Activated CD4-positive, alpha-beta T cell treated with anti-CD3 and anti-CD28 coated beads, Interleukin-10, Interleukin-2, amounts not matched to agents 100 ng/mL and 50 ng/mL, durations not matched to agents 16 hours and 8 hours (primary cell): ENCODE results near the gene FGF8.
A peak's percentile ranks its signal among the peaks of the same experiment; 100 is the strongest.
"Not testable (repeated sequence)": the region's sequence is repeated elsewhere in the genome, so short reads cannot be mapped to it uniquely, and the experiment has no call there.

ENCODE experiments used
- DNase-seq: peaks from one replicate; pipeline ENCODE4 v3.0.0-alpha.2; 2020

FGF8 gene, protein sequence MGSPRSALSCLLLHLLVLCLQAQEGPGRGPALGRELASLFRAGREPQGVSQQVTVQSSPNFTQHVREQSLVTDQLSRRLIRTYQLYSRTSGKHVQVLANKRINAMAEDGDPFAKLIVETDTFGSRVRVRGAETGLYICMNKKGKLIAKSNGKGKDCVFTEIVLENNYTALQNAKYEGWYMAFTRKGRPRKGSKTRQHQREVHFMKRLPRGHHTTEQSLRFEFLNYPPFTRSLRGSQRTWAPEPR

DNA sequence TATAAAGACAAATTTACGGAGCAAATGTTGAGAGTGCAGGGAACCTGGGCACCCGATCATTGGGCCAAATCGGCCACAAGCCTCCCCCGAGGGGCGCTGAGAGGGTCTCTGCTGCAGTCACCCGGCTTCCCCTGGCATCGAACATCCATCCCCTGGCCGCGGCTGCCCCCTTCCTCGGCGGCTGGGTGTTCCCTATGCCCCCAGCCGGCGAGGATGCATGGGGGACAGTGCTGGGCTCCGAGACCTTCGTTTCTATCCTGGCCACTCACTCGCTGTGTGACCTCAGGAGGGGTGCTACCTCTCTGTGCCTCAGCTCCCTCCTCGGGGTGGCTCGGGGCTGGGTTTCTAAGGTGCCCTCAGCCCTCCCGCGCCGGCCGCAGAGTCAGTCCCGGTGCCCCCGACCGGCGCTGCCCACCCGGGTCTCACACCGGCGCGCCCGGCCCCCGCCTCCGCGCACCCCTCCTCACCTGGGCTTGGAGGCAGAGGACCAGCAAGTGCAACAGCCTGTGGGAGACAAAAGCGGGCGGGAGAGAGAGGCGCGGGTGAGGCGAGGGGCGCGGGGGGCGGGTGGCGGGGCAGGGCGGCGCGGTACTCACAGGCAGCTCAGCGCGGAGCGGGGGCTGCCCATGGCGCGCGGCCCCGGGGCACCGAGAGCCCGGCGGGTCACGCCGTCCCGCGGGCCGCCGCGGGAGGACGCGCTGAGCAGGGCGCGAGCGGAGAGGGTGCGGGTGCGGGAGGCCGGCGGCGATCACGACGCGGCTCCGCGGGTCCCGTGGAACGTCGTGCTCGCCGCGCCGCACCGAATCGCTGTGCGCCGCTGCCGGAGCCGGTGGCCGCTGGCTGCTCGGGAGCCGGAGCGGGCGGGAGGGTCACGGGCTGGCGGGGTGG is at the start of gene FGF8:
Gene FGF8, minus strand, starts transcription at position 842 of the 888 bp plus-strand sequence. Its CDS starts 214 bp downstream, at position 628.
- no peak for DNase-seq

DNA sequence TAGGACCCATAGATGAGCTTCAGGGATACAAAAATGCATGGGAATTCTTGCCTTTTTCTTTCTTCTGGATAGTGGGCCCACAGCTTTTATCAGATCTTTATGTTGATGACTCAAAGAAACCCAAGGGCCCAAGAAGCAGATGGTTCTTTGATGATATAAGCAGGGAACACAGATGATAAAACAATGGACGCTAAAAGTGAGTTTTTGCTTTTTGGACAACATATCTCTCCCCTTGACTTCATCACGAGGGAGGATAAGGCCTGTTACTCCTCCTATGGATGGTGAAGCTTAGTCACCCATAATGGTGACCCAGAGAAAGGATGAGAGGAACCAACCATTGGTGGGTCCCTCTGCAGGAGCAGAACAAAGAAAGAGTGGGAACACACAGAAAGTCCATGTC is 48.8 kb upstream of the FGF8 start:
- no peak for DNase-seq

DNA sequence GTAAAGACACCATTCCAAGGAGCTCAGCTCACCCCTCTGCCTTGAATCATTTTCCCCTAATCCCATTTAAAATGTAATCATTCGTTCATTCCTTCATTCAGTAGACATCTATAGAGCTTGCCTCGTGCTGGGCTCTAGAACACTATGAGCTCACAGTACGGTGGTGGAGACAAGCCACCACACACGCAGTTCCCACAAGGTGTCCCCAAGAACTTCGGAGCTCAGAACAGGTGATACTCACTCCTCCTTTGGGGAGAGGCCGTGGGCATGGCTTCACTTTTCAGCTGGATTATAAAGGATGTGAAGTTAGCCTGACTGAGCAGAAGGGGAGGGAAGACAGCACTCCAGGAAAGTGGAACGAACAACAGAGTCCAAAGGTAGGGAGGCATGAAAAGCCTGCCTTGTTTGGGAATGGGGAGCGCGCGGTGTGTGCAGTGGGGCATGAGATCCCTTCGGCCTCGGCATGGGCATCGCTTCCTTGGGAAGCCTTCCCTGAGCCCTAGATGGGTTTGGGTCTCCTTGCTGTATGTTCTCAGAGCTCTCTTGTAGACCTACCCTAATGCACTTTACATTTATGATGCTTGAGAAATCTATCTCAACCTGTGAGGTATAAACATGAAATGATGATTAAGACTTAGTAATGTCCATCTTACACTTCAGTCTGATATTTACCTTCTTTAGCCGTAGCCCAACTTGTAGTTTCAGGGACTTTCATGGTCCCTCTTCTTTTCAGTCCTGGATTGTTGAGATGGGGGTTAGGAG is 43.1 kb upstream of the FGF8 start:
- no peak for DNase-seq

DNA sequence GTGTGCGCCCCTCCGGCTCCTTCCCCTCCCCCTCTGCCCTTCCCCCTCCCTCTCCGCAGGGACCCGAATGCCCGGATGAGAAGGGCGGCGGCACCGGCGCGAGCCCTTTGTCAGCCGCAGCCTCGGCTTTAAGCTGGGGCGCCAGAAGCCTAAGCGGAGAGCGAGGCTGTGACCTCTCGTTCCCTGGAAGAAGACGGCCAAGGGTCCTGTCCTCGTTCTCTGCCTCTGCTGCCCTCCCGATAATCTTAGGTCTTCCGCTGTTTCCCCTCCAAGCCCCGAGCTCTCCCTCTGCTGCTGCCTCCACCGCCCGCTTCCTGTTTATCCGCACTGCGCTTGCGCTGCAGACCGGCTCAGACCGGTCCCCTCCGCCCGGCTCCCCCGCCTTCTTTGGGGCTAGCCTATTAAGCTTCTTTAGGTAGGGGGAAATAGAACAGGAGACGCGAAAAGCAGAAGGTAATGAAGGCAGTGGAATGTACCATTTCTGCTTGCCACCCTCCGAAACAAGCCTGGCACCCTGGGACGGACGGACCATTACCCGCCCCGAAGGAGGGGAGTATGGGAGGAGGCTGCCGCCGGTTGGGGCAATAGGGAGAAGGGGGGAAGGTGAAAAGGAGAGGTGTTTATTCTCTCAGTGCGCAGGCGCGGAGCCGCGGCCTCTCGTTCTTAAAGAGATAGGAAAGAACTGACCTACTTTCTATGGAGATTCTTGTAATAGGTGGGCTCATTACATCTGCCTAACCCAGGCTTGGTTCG is 42.4 kb upstream of the FGF8 start, which contains the start of gene OGA:
Gene OGA, minus strand, starts transcription at position 326 of the 753 bp plus-strand sequence. CDS start 422 bp downstream, outside the sequence.
- DNase-seq = peak; percentile 100

DNA sequence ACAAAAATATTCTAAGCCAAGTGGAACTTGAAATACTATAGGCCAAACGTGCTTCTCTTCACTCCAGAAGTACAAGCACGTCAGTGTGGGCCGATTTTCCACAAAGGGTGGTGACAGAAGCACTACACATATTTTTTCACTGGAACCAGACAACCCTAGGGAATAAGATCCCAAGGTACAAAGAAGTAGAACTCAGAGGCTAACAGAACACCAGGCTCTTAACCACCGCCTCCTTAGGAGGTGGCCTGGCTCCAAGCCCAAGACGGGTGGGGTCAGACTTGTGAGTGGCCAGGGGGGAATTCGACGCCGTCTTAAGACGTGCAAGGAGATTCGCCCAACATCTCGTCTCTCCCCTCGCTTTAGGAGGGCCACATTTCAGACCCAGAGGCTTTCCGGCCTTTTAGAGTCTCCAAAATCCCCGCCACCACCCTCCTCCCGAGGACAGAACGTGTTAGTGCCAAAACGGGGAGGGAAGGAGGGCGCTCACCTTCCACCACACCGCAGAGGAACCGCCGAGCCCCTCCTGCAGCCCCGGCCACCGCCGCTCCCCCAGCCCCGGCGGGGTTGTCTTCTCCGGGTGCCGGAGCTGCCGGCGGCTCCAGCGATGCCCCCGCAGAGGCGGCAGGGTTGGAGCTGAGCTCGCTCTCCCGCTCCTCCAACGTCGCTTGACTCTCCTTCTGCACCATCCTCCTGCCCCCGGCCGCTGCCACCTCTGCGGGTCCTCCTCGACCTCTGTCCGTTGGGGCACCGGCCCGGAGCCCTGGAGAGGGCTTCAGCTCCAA is 41.6 kb upstream of the FGF8 start:
- DNase-seq = peak; percentile 39

DNA sequence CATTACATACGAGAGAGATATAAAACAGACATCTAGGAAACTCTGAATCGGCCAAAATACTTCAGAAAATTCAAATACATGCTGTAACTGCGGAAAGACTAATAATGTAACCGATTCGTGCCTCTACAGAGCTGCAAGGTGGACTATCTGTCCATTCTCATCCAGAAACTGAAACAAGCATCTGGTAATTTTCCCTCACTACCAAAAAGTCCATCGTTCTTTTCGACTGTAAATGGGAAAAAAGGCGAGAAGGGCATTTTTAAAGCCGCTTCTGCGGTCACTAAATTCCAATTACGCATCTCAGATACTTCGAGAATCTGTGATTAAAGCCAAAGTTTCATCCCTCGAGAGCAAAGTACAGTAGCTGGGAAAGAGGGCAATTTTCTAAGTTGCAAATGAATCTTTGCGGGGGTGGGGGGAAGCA is 41.0 kb upstream of the FGF8 start:
- peak; percentile 45 for DNase-seq

DNA sequence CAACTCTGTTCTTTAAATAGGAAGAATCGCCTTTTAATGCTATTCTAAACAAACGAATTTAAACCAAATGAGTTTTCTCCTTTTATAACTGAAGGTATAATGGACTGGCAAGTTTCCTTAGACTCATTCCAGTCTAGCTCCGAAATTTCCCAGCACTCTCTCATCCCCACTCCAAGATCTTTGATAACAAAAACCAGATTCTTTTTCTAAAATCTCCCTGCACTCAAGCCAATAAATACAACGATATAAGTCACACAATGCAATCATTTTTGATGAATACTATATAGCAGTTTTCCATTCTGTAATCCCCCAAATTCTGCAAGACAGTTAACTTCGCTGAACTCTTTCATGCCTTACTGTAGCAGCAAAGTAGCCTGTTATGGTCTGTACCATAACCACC is 40.5 kb upstream of the FGF8 start:
- DNase-seq = no peak

DNA sequence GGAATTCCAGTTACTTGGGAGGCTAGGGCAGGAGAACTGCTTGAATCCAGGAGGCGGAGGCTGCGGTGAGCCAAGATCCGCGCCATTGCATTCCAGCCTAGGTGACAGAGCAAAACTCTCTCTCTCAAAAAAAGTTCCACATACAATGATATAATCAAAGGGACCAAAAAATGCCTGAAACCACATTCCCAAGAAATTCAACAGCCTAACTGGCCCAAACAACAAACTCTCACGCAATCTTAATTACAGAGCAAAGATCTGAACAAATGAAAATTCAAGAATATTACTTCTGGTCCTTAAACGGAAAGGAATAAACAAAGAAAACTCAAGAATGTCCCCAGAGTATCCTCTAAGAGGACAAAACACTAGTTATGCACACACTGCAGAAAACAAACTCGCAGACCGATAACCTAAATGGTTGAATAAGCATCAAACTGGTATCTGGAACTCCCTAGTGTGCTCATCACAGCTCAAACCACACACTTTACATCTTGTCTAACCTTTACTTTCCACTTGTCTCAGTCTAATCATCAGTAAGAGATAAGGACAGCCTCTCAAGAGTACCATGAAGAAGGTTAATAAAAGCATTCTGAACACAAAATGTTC is 38.7 kb upstream of the FGF8 start:
- DNase-seq = peak; percentile 47

DNA sequence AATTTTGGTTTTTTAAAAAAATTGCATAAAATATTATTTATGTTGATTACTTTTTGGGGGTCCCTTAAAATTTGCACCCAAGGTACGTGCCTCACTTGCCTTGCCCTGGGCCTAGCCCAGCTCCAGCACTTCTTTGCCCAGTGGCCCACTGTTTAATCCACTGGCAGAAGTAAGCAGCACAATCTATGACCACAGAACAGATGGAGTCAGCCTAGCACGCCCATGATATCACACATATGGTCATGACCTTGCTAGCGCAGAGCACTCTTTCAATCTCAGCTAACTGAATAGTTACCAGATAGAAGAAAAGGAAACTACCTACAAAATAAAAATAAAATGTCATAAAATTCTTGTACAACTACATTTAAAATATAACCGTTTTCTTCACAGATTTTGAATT is 36.7 kb upstream of the FGF8 start:
- no peak for DNase-seq

DNA sequence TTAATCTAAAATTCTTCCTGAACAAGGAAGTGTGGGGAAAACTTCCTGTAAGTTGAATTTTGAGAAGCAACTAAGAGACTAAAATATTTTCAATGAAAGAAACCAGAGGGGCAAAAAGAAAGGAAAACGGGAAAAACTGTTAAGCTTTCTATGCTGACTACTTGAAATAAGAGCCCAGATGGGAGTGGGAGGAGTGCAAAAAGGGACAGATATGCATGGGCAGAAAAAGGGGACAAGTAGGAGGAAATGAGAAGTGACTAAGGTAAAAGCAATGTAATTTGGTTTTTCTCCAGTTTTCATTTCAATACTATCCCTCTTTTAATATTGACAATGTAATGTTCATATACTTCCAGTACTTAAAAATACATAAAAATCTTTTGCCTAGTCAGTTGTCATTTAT is 31.2 kb upstream of the FGF8 start:
- no peak for DNase-seq

DNA sequence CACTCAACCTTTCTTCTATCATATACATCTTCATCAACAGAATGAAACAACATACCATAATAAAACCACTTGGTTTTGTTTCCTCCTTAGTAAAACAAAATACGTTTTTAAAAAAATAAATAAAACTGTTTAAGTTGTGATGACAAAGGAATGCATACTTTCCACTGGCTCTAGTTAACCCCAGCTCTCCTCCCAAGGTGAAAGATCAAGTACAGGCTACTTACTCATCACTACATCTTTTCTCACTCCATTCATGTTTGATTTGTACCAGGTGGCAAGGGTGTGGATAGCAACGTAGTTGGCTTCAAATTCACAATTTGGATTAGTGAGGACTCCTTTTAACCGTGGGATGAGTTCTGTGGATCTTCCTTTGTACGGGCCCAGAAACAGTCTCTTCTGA is 27.6 kb upstream of the FGF8 start:
- no peak for DNase-seq

DNA sequence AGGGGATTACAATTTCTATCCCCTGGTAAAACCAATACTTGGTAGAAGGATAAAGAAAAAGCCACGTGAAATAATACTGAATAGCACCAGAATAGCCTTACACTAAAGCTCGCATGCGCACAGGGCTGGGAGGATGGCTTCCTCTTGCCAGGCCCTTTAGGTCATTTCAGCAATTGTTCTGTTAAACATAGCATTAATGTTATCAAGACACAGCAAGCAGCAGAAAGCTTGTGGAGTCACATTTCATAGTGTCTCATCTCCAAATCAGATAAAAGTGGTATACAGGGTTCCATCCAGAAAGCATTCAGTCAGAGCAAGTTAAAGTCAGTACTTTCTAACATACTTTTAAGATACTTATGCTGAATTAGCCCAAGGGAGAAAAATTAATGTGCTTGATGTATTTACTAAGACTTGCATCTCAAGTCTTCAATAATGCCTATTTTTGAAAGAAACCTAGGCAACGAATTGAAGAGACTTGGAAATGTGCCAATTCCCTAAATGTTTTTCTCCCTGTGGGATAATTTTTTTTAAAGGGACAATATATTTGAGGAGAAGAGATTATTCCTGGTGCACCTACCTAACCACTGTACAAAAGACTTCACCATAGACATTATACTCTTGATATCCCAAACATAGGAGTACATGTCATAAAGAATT is 21.6 kb upstream of the FGF8 start:
- no peak for DNase-seq

DNA sequence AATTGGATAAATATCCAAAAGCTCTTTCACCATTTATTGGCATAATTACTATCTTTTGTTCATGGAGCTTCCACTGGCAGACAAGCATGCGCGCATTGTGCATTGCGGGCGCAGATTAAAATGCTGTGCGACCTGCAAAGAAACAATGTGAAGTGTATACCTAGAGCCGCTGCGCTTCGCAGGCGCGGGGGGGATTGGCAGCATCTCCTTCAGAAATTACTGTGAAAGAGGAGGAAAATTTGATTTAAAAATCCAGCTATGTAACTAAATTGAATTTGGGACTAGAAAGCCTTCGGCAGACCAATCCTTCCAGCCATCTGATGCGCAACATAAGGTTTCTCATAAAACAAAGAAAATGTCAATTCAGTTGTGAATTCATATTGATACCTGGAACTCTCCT is 17.6 kb upstream of the FGF8 start:
- DNase-seq = no peak

DNA sequence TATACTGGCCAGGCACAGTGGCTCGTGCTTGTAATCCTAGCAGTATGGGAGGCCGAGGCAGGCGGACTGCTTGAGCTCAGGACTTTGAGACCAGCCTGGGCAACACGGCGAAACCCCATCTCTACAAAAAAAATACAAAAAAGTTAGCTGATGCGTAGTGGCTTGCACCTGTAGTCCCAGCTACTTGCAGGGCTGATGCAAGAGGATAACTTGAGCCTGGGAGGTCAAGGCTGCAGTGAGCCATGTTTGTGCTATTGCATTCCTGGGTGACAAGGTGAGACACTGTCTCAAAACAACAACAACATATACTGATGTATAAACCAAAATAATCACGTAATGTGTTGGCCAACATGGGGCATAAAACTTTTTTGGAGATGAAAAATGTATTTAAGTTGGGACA is 13.8 kb upstream of the FGF8 start:
- no peak for DNase-seq

DNA sequence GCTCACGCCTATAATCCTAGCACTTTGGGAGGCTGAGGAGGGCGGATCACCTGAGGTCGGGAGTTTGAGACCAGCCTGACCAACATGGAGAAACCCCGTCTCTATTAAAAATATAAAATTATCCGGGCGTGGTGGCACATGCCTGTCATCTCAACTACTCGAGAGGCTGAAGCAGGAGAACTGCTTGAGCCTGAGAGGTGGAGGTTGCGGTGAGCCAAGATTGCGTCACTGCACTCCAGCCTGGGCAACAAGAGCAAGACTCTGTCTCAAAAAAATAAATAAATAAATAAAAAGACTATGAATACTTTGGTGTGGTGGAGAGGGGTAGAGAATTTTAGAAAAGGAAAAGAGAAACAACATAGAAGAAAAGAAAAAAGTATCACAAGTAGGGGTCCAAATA is 13.3 kb upstream of the FGF8 start:
- DNase-seq = not testable (repeated sequence)

DNA sequence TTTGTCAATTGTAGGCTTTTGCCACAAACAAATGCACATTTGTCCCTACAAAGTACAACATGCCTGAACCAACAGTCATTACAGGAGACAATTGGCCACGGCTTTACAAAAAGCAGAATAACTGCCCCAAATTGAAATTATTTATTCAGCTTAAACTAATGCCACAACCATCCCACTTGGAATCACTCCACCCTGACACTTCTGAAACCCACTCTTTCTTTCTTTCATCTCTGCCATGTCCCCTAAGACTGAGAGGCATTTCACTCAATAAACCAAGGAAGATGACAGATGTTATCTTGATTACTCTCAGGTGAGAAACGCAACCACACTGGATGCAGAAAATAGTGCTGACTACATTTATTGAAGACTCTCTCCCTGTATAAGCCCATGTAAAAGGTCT is 9.9 kb upstream of the FGF8 start:
- no peak for DNase-seq

DNA sequence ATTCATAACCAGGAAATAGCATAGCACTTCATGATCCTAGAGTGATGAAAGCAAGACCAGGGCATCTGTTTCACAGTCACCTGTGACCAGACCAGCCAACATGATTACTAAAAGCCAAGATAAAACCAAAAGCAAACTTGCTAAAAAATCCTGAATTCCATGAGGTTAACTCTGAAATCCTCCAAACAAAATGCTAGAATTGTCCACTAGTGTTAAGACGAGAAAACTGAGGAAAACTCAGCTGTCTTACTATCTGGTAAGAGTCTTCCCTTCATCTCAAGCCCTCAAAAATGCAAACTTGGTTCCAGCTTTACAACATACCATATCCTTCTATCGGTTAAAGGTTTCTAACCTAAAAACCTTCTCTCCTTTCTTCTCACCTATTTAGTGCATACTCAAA is 8.6 kb upstream of the FGF8 start:
- no peak for DNase-seq

DNA sequence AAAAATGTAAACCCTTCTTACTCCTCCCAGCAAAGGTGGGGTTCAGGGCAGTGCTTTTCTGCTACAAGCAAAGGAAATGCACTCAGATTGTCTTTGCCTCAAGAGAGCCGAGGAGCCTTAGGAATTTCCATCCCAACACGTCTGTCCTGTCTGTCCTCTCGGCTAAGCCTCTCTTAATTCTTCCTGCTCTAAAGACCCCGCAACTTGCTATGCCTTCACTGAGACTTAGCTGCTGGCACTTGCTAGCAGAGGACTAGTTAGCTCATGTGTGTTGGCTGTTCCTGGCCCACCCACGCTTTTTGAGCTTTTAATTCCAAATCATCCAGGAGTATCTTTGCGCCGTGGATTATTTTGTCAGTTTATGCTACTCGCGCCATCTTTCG is 7.8 kb upstream of the FGF8 start:
- DNase-seq = no peak

DNA sequence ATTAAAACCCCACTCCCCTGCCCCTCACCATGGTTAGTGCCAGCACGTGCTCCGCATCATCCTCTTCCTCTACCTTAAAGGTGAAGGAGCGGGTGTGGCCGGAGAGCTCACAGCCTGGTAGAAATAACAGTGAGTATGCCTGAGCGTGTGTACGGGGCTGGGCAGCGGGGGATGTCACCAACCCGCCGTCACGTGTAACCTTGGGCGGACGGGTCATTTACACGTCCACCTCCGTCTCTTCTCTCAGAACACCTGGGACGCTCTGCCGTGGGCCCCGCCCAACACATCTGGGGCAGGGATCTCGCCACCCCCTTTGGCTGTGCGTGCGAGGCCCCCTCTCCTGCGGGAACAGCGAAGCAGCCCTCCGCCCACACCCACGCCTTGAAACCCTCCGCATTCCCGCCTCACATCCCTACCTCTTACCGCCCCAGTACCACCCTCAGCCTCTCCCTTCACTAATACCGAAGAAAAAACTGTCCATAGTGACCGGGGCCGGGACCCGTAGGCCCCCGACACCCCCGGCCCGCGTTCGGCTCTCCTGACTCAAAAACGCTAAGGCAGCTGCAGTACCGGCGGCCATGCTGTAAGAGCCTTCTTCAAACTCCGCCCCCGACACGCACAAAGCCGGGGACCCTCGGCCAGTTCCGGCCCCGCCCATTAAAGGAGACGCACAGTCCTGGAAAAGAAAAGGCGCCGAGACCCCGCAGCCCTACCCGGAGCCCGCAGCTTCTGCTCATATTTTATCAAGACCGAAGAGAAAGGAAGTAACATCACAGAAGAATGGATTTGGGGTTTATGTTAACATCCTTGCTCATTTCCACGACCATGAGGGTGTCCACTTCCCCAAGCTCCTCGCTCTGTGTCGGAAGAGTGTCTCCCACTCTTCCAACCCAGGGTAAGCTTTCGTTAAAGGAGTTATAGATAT is 7.2 kb upstream of the FGF8 start, which contains the start of gene NPM3:
Gene NPM3, minus strand, starts transcription at position 636 of the 925 bp plus-strand sequence. Its CDS starts 56 bp downstream, at position 580.
- peak; percentile 91 for DNase-seq
